B cell (primary cell): Measurements from ENCODE around the gene ABCA8. TPM values are rescaled to one million over a fixed set of nuclear protein-coding genes. Genes with fewer than 3 reads are reported as not detected.

Experiments used
- ATAC-seq: fragments of 200-7000 bp; cut with Tn5 transposase; one replicate; pipeline ENCODE4 v1.10.0; 2021; ENCODE audit warnings: low read depth, mild to moderate bottlenecking, moderate number of reproducible peaks, moderate library complexity
- CTCF ChIA-PET: fragments of 350-600 bp; sonication (Branson Sonifier 250); formaldehyde crosslinking; loops from one replicate; lab custom pipeline; 2021; ENCODE audit warnings: antibody characterized with exemption, inconsistent platforms; lab: Charles Lee
- POLR2A ChIA-PET: fragments of 350-600 bp; sonication (Branson Sonifier 250); formaldehyde crosslinking; loops from one replicate; lab custom pipeline; 2021; ENCODE audit warnings: antibody characterized with exemption; lab: Charles Lee
- DNase-seq: peaks from one replicate; pipeline ENCODE4 v3.0.0; 2013
- H2AFZ ChIP-seq: 2 replicates; pipeline ENCODE4 v1.6.1; 2012; ENCODE audit warnings: mild to moderate bottlenecking, low read depth, low read length; ENCODE audit not compliant: insufficient read depth, poor library complexity, severe bottlenecking
- H3K27ac ChIP-seq, 2 donors: 1 replicate in 1 of 2; 2 replicates in 1 of 2; pipeline ENCODE4 v1.5.1; 2012 to 2013; ENCODE audit warnings: low read length in 2 of 2, mild to moderate bottlenecking in 2 of 2, moderate library complexity in 1 of 2
- H3K27me3 ChIP-seq, 4 experiments: fragments of 200-600 bp in 1 of 4; sonication (generic) in 1 of 4; replicated peaks in 1 of 4; 1 replicate in 2 of 4; 2 replicates in 2 of 4; pipeline versions ENCODE4 v1.6.1 to v1.7.0; 2013 to 2016; ENCODE audit warnings: low read length in 3 of 4, mild to moderate bottlenecking in 2 of 4, mixed read lengths in 1 of 4, moderate library complexity in 1 of 4; ENCODE audit not compliant: insufficient read depth in 4 of 4, control insufficient read depth in 3 of 4; ENCODE audit errors: control extremely low read depth in 1 of 4
- H3K36me3 ChIP-seq, 2 experiments: replicated peaks in 1 of 2; 1 replicate in 1 of 2; 2 replicates in 1 of 2; pipeline versions ENCODE4 v1.6.1 to v1.7.1; 2013; ENCODE audit warnings: low read length in 1 of 2; ENCODE audit not compliant: insufficient read depth in 2 of 2, control insufficient read depth in 1 of 2; ENCODE audit errors: control extremely low read depth in 1 of 2, extremely low read depth in 1 of 2
- H3K4me1 ChIP-seq, 2 donors: fragments of 200-600 bp in 1 of 2; sonication (generic) in 1 of 2; 1 replicate in 1 of 2; 2 replicates in 1 of 2; pipeline versions ENCODE4 v1.5.1 to v1.6.1; 2013 to 2017; ENCODE audit warnings: low read length in 2 of 2; ENCODE audit not compliant: control insufficient read depth in 2 of 2, insufficient read depth in 2 of 2
- H3K4me2 ChIP-seq: replicated peaks from 2 replicates; pipeline ENCODE3; 2012; ENCODE audit warnings: mild to moderate bottlenecking, low read depth, low read length; ENCODE audit not compliant: poor library complexity, severe bottlenecking
- H3K4me3 ChIP-seq, 5 experiments: fragments of 200-600 bp in 1 of 5; sonication (generic) in 1 of 5; 1 replicate in 3 of 5; 2 replicates in 2 of 5; pipeline versions ENCODE4 v1.5.1 to v1.7.0; 2011 to 2016; ENCODE audit warnings: low read length in 4 of 5, mild to moderate bottlenecking in 4 of 5, low read depth in 2 of 5, control low read depth in 1 of 5, moderate library complexity in 1 of 5; ENCODE audit not compliant: insufficient read depth in 1 of 5; ENCODE audit errors: control extremely low read depth in 1 of 5, extremely low read depth in 1 of 5
- H3K79me2 ChIP-seq: fragments of 200-600 bp; sonication (generic); one replicate; pipeline ENCODE4 v1.6.0; 2016; ENCODE audit warnings: low read length; ENCODE audit not compliant: control insufficient read depth, insufficient read depth
- H3K9ac ChIP-seq: fragments of 200-600 bp; sonication (generic); 2 replicates; pipeline ENCODE4 v1.6.1; 2017; ENCODE audit warnings: mild to moderate bottlenecking, low read length, moderate library complexity
- H3K9me3 ChIP-seq, 3 donors: one replicate each; pipeline versions ENCODE4 v1.6.1 to v1.7.1; 2013; ENCODE audit warnings: low read length in 2 of 3; ENCODE audit not compliant: control insufficient read depth in 2 of 3, insufficient read depth in 1 of 3; ENCODE audit errors: control extremely low read depth in 1 of 3
- H4K20me1 ChIP-seq: 2 replicates; pipeline ENCODE4 v1.6.0; 2012; ENCODE audit warnings: mild to moderate bottlenecking, low read length; ENCODE audit not compliant: insufficient read depth, control insufficient read depth, poor library complexity, severe bottlenecking
- H3K27ac Mint-ChIP-seq: one replicate; pipeline ENCODE4 v1.8.0; 2021; ENCODE audit warnings: mixed read lengths
- H3K27me3 Mint-ChIP-seq: one replicate; pipeline ENCODE4 v1.8.0; 2021; ENCODE audit warnings: mixed read lengths
- H3K4me1 Mint-ChIP-seq: one replicate; pipeline ENCODE4 v1.8.0; 2021; ENCODE audit warnings: mixed read lengths
- H3K4me3 Mint-ChIP-seq: one replicate; pipeline ENCODE4 v1.8.0; 2021; ENCODE audit warnings: mixed read lengths
- H3K9me3 Mint-ChIP-seq: one replicate; pipeline ENCODE4 v1.8.0; 2022; ENCODE audit warnings: mixed read lengths; ENCODE audit not compliant: insufficient read depth
- CTCF ChIP-seq: fragments of 200-600 bp; IDR thresholded peaks from one replicate; pipeline ENCODE4 v1.8.0; 2022; ENCODE audit warnings: antibody characterized with exemption, mild to moderate bottlenecking
- EZH2 ChIP-seq: IDR thresholded peaks from 2 replicates; pipeline ENCODE4 v1.6.1; 2012; ENCODE audit warnings: borderline replicate concordance, low read depth, mild to moderate bottlenecking, moderate library complexity, low read length; ENCODE audit not compliant: insufficient read depth, poor library complexity, severe bottlenecking
- WGBS: methylation state at CpG from one replicate; pipeline ENCODE4 v1.1.5; 2013; ENCODE audit warnings: missing lambda C conversion rate; ENCODE audit not compliant: insufficient coverage; 5-methylcytosine and 5-hydroxymethylcytosine counted together
- intact Hi-C: fragments of 100-400 bp; cut with micrococcal nuclease; formaldehyde crosslinking; loops from one replicate; pipeline ENCODE4 v1.10.0; 2022
- polyA plus RNA-seq: library from polyadenylated mRNA; depleted of rRNA; stranded (reverse); fragments of >200 nt; gene quantifications from 2 replicates; pipeline ENCODE4 v1.2.3, GENCODE V29; 2012
- total RNA-seq, 2 donors: library from RNA; stranded (reverse); fragments of 120-200 nt in 1 of 2; gene quantifications; 1 replicate in 1 of 2; 2 replicates in 1 of 2; pipeline versions ENCODE4 v1.2.3 to v1.2.4, GENCODE V29; 2013 to 2022

Gene ABCA8
- total and polyA plus RNA-seq, 2 donors (not counting 1 experiment from before 2014, with no cell fraction given), result not detected

- ChIA-PET CTCF (no interaction called here), POLR2A (no interaction called here)
- Histone ChIP-seq H3K27ac (no peak overlapping the region), H3K9me3 (no peaks in the 10 kb centered on the region), H2AFZ (no peak overlapping the region), H3K27me3 (no peaks in the 10 kb centered on the region), H3K4me3 (no peak overlapping the region), H3K4me2 (no peak overlapping the region), H3K36me3 (no peaks in the 10 kb centered on the region), H3K79me2 (no peaks in the 10 kb centered on the region), H3K4me1 (peaks cover 0 to 3% of the 10 kb centered on the region in 2 donors), H4K20me1 (no peaks in the 10 kb centered on the region), H3K9ac (no peak overlapping the region)
- no CpG with 5 or more reads among the region's 4 CpGs for WGBS
- TF ChIP-seq CTCF, result peak; percentile 40
- TF ChIP-seq EZH2, result no peak
- no peak overlapping the region for H3K27ac Mint-ChIP-seq
- ATAC-seq (no peak), DNase-seq (no peak)
- H3K4me1 Mint-ChIP-seq, result peaks cover 4% of the 10 kb centered on the region
- no peak overlapping the region for H3K4me3 Mint-ChIP-seq
- peaks cover 5% of the 10 kb centered on the region for H3K9me3 Mint-ChIP-seq
- intact Hi-C loops, result loop anchor here (10.0 kb wide), 2 partner anchors 197 to 263 kb away; no protein-coding TSS in a partner anchor
- H3K27me3 Mint-ChIP-seq, result peaks cover 4% of the 10 kb centered on the region
Observed at GRCh38 chr17:68972119-68972704, 17.0 kb upstream of the ABCA8 start.

DNA sequence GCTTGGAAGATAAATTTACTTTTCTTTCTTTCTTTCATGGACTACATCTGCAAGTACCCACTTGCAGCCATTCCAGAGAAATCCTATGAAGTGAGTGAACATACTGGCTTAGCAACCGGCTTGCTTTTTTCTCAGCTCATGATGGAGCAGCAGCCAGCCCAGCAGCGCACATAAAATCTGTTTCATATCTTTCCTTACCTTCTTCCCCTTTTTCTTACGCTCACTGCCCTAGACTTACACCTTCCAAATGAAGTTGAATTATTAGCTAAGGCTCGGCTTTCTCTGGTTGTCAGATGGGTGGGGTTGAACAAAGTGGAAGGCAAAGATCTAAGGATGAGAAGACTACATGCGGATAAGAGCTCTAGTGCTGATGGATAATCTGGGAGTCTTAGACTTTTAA lies 13.9 kb upstream of the ABCA8 start:
- H3K27ac ChIP-seq, result no peak overlapping the region
- peaks cover 0 to 3% of the 10 kb centered on the region in 2 donors for H3K4me1 ChIP-seq
- no peaks in the 10 kb centered on the region for H3K27me3 ChIP-seq
- H2AFZ ChIP-seq, result peak overlapping the region; percentile 19
- Mint-ChIP-seq H3K4me3 (no peak overlapping the region), H3K27me3 (peaks cover 4% of the 10 kb centered on the region), H3K4me1 (peaks cover 4% of the 10 kb centered on the region), H3K9me3 (peaks cover 5% of the 10 kb centered on the region), H3K27ac (no peak overlapping the region)
- POLR2A ChIA-PET, result no interaction called here
- H3K9ac ChIP-seq, result no peak overlapping the region
- ATAC-seq (no peak), DNase-seq (no peak)
- no peak overlapping the region for H3K4me3 ChIP-seq
- CTCF ChIA-PET, result no interaction called here
- TF ChIP-seq CTCF, result no peak
- no peaks in the 10 kb centered on the region for H3K36me3 ChIP-seq
- intact Hi-C loops, result no loop called here
- H3K9me3 ChIP-seq, result no peaks in the 10 kb centered on the region
- H4K20me1 ChIP-seq, result no peaks in the 10 kb centered on the region
- H3K4me2 ChIP-seq, result no peak overlapping the region
- WGBS, result 28% methylated on average over 4 of the region's 5 CpGs
- no peaks in the 10 kb centered on the region for H3K79me2 ChIP-seq
